GM11168 (cell line): ENCODE measurements around the gene VPS16.

Source experiments
- in situ Hi-C: fragments of 300-500 bp; cut with MboI; formaldehyde crosslinking; loops from one replicate; pipeline ENCODE4 v1.12.0; 2022; ENCODE audit warnings: low sequenced_read_pairs; ENCODE audit not compliant: unreplicated experiment

The VPS16 gene

GRCh38 chr20:2840138-2840966 lies at the start of gene VPS16, which contains the start of gene PCED1A:
VPS16 (plus strand) TSS chr20:2840745; CDS start chr20:2840775, 30 bp downstream.
PCED1A (minus strand) TSS chr20:2840655; CDS start chr20:2839912, 743 bp downstream.
- in situ Hi-C loops = no loop called here

GRCh38 chr20:2793471-2793870 lies 47.1 kb upstream of the VPS16 start:
- in situ Hi-C loops = no loop called here

- in situ Hi-C loops = no loop called here
These were observed 46.3 kb upstream of the VPS16 start for GRCh38 chr20:2794202-2794748.

- in situ Hi-C loops = no loop called here
These were observed 45.6 kb upstream of the VPS16 start for GRCh38 chr20:2794866-2795447.

- in situ Hi-C loops = no loop called here
These were observed 45.1 kb upstream of the VPS16 start for GRCh38 chr20:2795451-2795850.

- in situ Hi-C loops = no loop called here
These were observed 44.4 kb upstream of the VPS16 start for GRCh38 chr20:2796011-2796660.

GRCh38 chr20:2797136-2797983 lies 43.2 kb upstream of the VPS16 start:
- in situ Hi-C loops = no loop called here

GRCh38 chr20:2798095-2798805 lies 42.3 kb upstream of the VPS16 start:
- in situ Hi-C loops = no loop called here

- in situ Hi-C loops = no loop called here
These were observed 41.7 kb upstream of the VPS16 start for GRCh38 chr20:2798814-2799213.

- in situ Hi-C loops = no loop called here
These were observed 41.3 kb upstream of the VPS16 start for GRCh38 chr20:2799271-2799670.

- in situ Hi-C loops = no loop called here
These were observed 40.6 kb upstream of the VPS16 start for GRCh38 chr20:2799688-2800520.

GRCh38 chr20:2800521-2801285 lies 39.8 kb upstream of the VPS16 start, which contains the start of gene CPXM1:
CPXM1 (minus strand) TSS chr20:2800627; CDS start chr20:2800572, 55 bp downstream.
- in situ Hi-C loops = no loop called here

GRCh38 chr20:2801286-2801728 lies 39.2 kb upstream of the VPS16 start:
- in situ Hi-C loops = no loop called here

GRCh38 chr20:2804041-2804828 lies 36.3 kb upstream of the VPS16 start:
- in situ Hi-C loops = no loop called here

GRCh38 chr20:2804852-2805688 lies 35.5 kb upstream of the VPS16 start:
- in situ Hi-C loops = no loop called here
